Neuronal stem cell (in vitro differentiated cells): Measurements from ENCODE around the gene ESPN.

ENCODE experiments used
- DNase-seq: peaks from one replicate; pipeline ENCODE4 v3.0.0-alpha.2; 2013; ENCODE audit warnings: low spot score
- H2AFZ ChIP-seq: one replicate; pipeline ENCODE4 v1.6.1; 2013; ENCODE audit warnings: mild to moderate bottlenecking, low read length, inconsistent platforms
- H2AK5ac ChIP-seq: 2 replicates; pipeline ENCODE4 v1.6.1; 2013; ENCODE audit warnings: low read depth, mild to moderate bottlenecking, inconsistent platforms, low read length, moderate library complexity, mixed read lengths
- H2BK120ac ChIP-seq: 2 replicates; pipeline ENCODE4 v1.6.1; 2013; ENCODE audit warnings: low read depth, mild to moderate bottlenecking, inconsistent platforms, low read length, moderate library complexity, mixed read lengths
- H2BK12ac ChIP-seq: one replicate; pipeline ENCODE4 v1.6.1; 2013; ENCODE audit warnings: low read length, inconsistent platforms
- H2BK15ac ChIP-seq: 2 replicates; pipeline ENCODE4 v1.6.1; 2013; ENCODE audit warnings: mild to moderate bottlenecking, low read length, inconsistent platforms, mixed read lengths
- H2BK5ac ChIP-seq: one replicate; pipeline ENCODE4 v1.6.1; 2013; ENCODE audit warnings: inconsistent platforms, mild to moderate bottlenecking, low read length, moderate library complexity
- H3K14ac ChIP-seq: one replicate; pipeline ENCODE4 v1.6.1; 2013; ENCODE audit warnings: low read length, inconsistent platforms
- H3K18ac ChIP-seq: 2 replicates; pipeline ENCODE4 v1.6.1; 2013; ENCODE audit warnings: low read length, inconsistent platforms
- H3K23ac ChIP-seq: 2 replicates; pipeline ENCODE4 v1.6.1; 2013; ENCODE audit warnings: low read depth, mild to moderate bottlenecking, mixed read lengths, low read length, inconsistent platforms; ENCODE audit not compliant: poor library complexity
- H3K27ac ChIP-seq: replicated peaks from 3 replicates; pipeline ENCODE4 v1.5.1; 2013; ENCODE audit warnings: low read length, inconsistent platforms
- H3K27me3 ChIP-seq, 3 experiments: 2 replicates each; pipeline ENCODE4 v1.6.1; 2013; ENCODE audit warnings: low read length in 3 of 3, mild to moderate bottlenecking in 2 of 3, inconsistent platforms in 1 of 3, low read depth in 1 of 3, mixed read lengths in 1 of 3, moderate library complexity in 1 of 3; ENCODE audit not compliant: control insufficient read depth in 3 of 3, insufficient read depth in 3 of 3
- H3K36me3 ChIP-seq, 2 donors: replicated peaks in 1 of 2; 2 replicates each; pipeline ENCODE4 v1.6.1; 2013; ENCODE audit warnings: low read length in 2 of 2; ENCODE audit not compliant: control insufficient read depth in 2 of 2, insufficient read depth in 2 of 2
- H3K4ac ChIP-seq: 2 replicates; pipeline ENCODE4 v1.6.1; 2013; ENCODE audit warnings: inconsistent platforms, mild to moderate bottlenecking, low read length, moderate library complexity
- H3K4me1 ChIP-seq, 2 donors: 1 replicate in 1 of 2; 2 replicates in 1 of 2; pipeline ENCODE4 v1.6.1; 2013; ENCODE audit warnings: low read length in 2 of 2, low read depth in 1 of 2; ENCODE audit not compliant: control insufficient read depth in 2 of 2, insufficient read depth in 1 of 2
- H3K4me2 ChIP-seq: one replicate; pipeline ENCODE4 v1.6.1; 2013; ENCODE audit warnings: mild to moderate bottlenecking, low read length, inconsistent platforms; ENCODE audit not compliant: insufficient read depth, poor library complexity, severe bottlenecking
- H3K4me3 ChIP-seq, 2 donors: 2 replicates each; pipeline ENCODE4 v1.5.1; 2013; ENCODE audit warnings: low read length in 2 of 2, mild to moderate bottlenecking in 2 of 2, inconsistent platforms in 1 of 2, moderate library complexity in 1 of 2
- H3K79me1 ChIP-seq: one replicate; pipeline ENCODE4 v1.6.1; 2013; ENCODE audit warnings: low read depth, mild to moderate bottlenecking, inconsistent platforms, low read length, moderate library complexity
- H3K9ac ChIP-seq: one replicate; pipeline ENCODE4 v1.6.1; 2013; ENCODE audit warnings: mild to moderate bottlenecking, low read depth, low read length, inconsistent platforms; ENCODE audit not compliant: poor library complexity
- H3K9me3 ChIP-seq, 2 donors: replicated peaks in 1 of 2; 2 replicates each; pipeline versions ENCODE3 to v1.6.1; 2013; ENCODE audit warnings: low read length in 2 of 2, mild to moderate bottlenecking in 2 of 2, inconsistent platforms in 1 of 2, low read depth in 1 of 2, mixed read lengths in 1 of 2, moderate library complexity in 1 of 2; ENCODE audit not compliant: control insufficient read depth in 2 of 2, insufficient read depth in 1 of 2
- H4K8ac ChIP-seq: one replicate; pipeline ENCODE4 v1.6.1; 2013; ENCODE audit warnings: low read depth, mild to moderate bottlenecking, inconsistent platforms, low read length, moderate library complexity
- H4K91ac ChIP-seq: one replicate; pipeline ENCODE4 v1.6.1; 2013; ENCODE audit warnings: low read length, low read depth, mild to moderate bottlenecking, inconsistent platforms; ENCODE audit not compliant: poor library complexity
- WGBS, 2 donors: extraction: QIAGEN DNeasy Blood & Tissue Kit; methylation state at CpG; one replicate each; pipeline ENCODE4 v1.1.7; 2013; ENCODE audit warnings: missing lambda C conversion rate in 2 of 2, mixed read lengths in 1 of 2; ENCODE audit not compliant: insufficient read length in 2 of 2, insufficient replicate concordance in 1 of 2; ENCODE audit errors: extremely low coverage in 2 of 2; 5-methylcytosine and 5-hydroxymethylcytosine counted together

Gene ESPN

GRCh38 chr1:6470132-6471085 is 45.8 kb downstream of the ESPN start:
- Histone ChIP-seq H2BK5ac (no peak overlapping the region), H3K4me3 (no peak overlapping the region), H3K27me3 (peaks cover 0 to 15% (median 0%) of the 10 kb centered on the region in 3 experiments), H3K14ac (no peak overlapping the region), H3K79me1 (no peaks in the 10 kb centered on the region), H2AK5ac (no peak overlapping the region), H3K18ac (no peak overlapping the region), H3K9ac (peak overlapping the region; percentile 30), H3K9me3 (no peaks in the 10 kb centered on the region), H3K4ac (no peak overlapping the region), H2BK12ac (no peak overlapping the region), H3K27ac (no peak overlapping the region), H4K8ac (peak overlapping the region; percentile 65), H4K91ac (no peak overlapping the region), H2BK15ac (no peak overlapping the region), H2AFZ (no peak overlapping the region), H3K36me3 (peaks cover 36 to 69% of the 10 kb centered on the region in 2 donors), H3K4me2 (no peak overlapping the region), H3K4me1 (peaks cover 0 to 8% of the 10 kb centered on the region in 2 donors), H2BK120ac (no peak overlapping the region), H3K23ac (peak overlapping the region; percentile 96)
- no peak for DNase-seq
- no CpG with 5 or more reads among the region's 67 CpGs for WGBS, 2 donors

- no peak for DNase-seq
- Histone ChIP-seq H3K27ac (no peak overlapping the region), H3K79me1 (no peaks in the 10 kb centered on the region), H4K91ac (no peak overlapping the region), H2AFZ (no peak overlapping the region), H3K4me1 (peaks cover 0 to 6% of the 10 kb centered on the region in 2 donors), H3K9me3 (no peaks in the 10 kb centered on the region), H2BK5ac (no peak overlapping the region), H3K4me2 (no peak overlapping the region), H4K8ac (no peak overlapping the region), H2BK12ac (no peak overlapping the region), H3K4me3 (no peak overlapping the region), H3K14ac (no peak overlapping the region), H2AK5ac (no peak overlapping the region), H3K23ac (peak overlapping the region; percentile 80), H3K4ac (no peak overlapping the region), H3K9ac (peak overlapping the region; percentile 32), H3K27me3 (peaks cover 0 to 8% (median 0%) of the 10 kb centered on the region in 3 experiments), H3K18ac (peak overlapping the region; percentile 28), H2BK120ac (no peak overlapping the region), H2BK15ac (no peak overlapping the region), H3K36me3 (peaks cover 36 to 73% of the 10 kb centered on the region in 2 donors)
- no CpG with 5 or more reads among the region's 67 CpGs for WGBS, 2 donors
Observed at GRCh38 chr1:6471086-6471969, 46.8 kb downstream of the ESPN start.

GRCh38 chr1:6471970-6472368 is 47.4 kb downstream of the ESPN start:
- H3K4ac ChIP-seq, result no peak overlapping the region
- no peak for DNase-seq
- H3K23ac ChIP-seq, result peak overlapping the region; percentile 82
- H3K36me3 ChIP-seq, result peaks cover 36 to 76% of the 10 kb centered on the region in 2 donors
- H3K18ac ChIP-seq, result no peak overlapping the region
- no CpG with 5 or more reads among the region's 7 CpGs for WGBS, 2 donors
- H3K4me2 ChIP-seq, result no peak overlapping the region
- H2BK120ac ChIP-seq, result no peak overlapping the region
- H3K4me3 ChIP-seq, result no peak overlapping the region
- no peaks in the 10 kb centered on the region for H3K79me1 ChIP-seq
- no peak overlapping the region for H3K14ac ChIP-seq
- no peak overlapping the region for H2BK12ac ChIP-seq
- no peak overlapping the region for H2AFZ ChIP-seq
- no peak overlapping the region for H4K91ac ChIP-seq
- no peak overlapping the region for H2BK15ac ChIP-seq
- H2BK5ac ChIP-seq, result no peak overlapping the region
- H3K27me3 ChIP-seq, result peaks cover 0 to 4% (median 0%) of the 10 kb centered on the region in 3 experiments
- no peak overlapping the region for H2AK5ac ChIP-seq
- H4K8ac ChIP-seq, result no peak overlapping the region
- no peak overlapping the region for H3K9ac ChIP-seq
- peaks cover under 1 to 6% of the 10 kb centered on the region in 2 donors for H3K4me1 ChIP-seq
- H3K9me3 ChIP-seq, result no peaks in the 10 kb centered on the region
- no peak overlapping the region for H3K27ac ChIP-seq
